IgD-negative memory B cell (primary cell): Measurements from ENCODE around the gene PRKACB. TPM values are rescaled to one million over a fixed set of nuclear protein-coding genes. Genes with fewer than 3 reads are reported as not detected.
"Not testable (repeated sequence)": the region's sequence is repeated elsewhere in the genome, so short reads cannot be mapped to it uniquely, and the experiment has no call there.

ENCODE experiments used
- H3K27ac Mint-ChIP-seq, 3 donors: one replicate each; pipeline ENCODE4 v1.8.0; 2020 to 2022; ENCODE audit warnings: mild to moderate bottlenecking in 3 of 3, mixed read lengths in 3 of 3, moderate library complexity in 1 of 3
- H3K27me3 Mint-ChIP-seq: one replicate; pipeline ENCODE4 v1.8.0; 2021; ENCODE audit warnings: mixed read lengths
- H3K36me3 Mint-ChIP-seq: one replicate; pipeline ENCODE4 v1.8.0; 2020; ENCODE audit warnings: mild to moderate bottlenecking, mixed read lengths
- H3K4me1 Mint-ChIP-seq, 3 donors: one replicate each; pipeline ENCODE4 v1.8.0; 2020 to 2022; ENCODE audit warnings: mixed read lengths in 3 of 3, mild to moderate bottlenecking in 1 of 3
- H3K4me3 Mint-ChIP-seq, 4 donors: one replicate each; pipeline ENCODE4 v1.8.0; 2020 to 2022; ENCODE audit warnings: mild to moderate bottlenecking in 4 of 4, mixed read lengths in 4 of 4, moderate library complexity in 3 of 4
- H3K9me3 Mint-ChIP-seq, 3 donors: one replicate each; pipeline ENCODE4 v1.8.0; 2020 to 2021; ENCODE audit warnings: mixed read lengths in 3 of 3, mild to moderate bottlenecking in 1 of 3
- polyA plus RNA-seq: library from polyadenylated mRNA; unstranded; fragments of 300-500 nt; fragmentation: Illumina TruSeq; gene quantifications from one replicate; pipeline ENCODE4 v1.2.3, GENCODE V29; 2021

The PRKACB gene
- 62.5 TPM for polyA plus RNA-seq

GRCh38 chr1:84143796-84144565 is at the start of gene PRKACB:
TSS of gene PRKACB (plus strand) at chr1:84144271. CDS start at chr1:84144362, 91 bp downstream.
- peak within 1 kb of the TSS; percentile 94 to 97 (median 94) for H3K27ac Mint-ChIP-seq
- H3K9me3 Mint-ChIP-seq: peaks cover 0 to under 1% (median 0%) of the 10 kb centered on the region in 3 donors
- H3K4me1 Mint-ChIP-seq: peaks cover 26 to 38% (median 26%) of the 10 kb centered on the region in 3 donors
- H3K36me3 Mint-ChIP-seq: peaks cover 2% of the 10 kb centered on the region
- H3K4me3 Mint-ChIP-seq: peak within 1 kb of the TSS; percentile 90 to 97 (median 96)
- H3K27me3 Mint-ChIP-seq: no peaks in the 10 kb centered on the region

GRCh38 chr1:84095308-84095707 is 48.8 kb upstream of the PRKACB start:
- peaks cover 3 to 8% (median 7%) of the 10 kb centered on the region in 3 donors for H3K4me1 Mint-ChIP-seq
- H3K27me3 Mint-ChIP-seq: no peaks in the 10 kb centered on the region
- peaks cover 5% of the 10 kb centered on the region for H3K36me3 Mint-ChIP-seq
- H3K27ac Mint-ChIP-seq: no peak overlapping the region
- H3K9me3 Mint-ChIP-seq: no peaks in the 10 kb centered on the region
- H3K4me3 Mint-ChIP-seq: no peak overlapping the region

GRCh38 chr1:84096176-84096575 is 47.9 kb upstream of the PRKACB start:
- no peak overlapping the region for H3K4me3 Mint-ChIP-seq

GRCh38 chr1:84101204-84101603 is 42.9 kb upstream of the PRKACB start:
- Mint-ChIP-seq H3K4me1 (no peaks in the 10 kb centered on the region), H3K27ac (no peak overlapping the region), H3K27me3 (no peaks in the 10 kb centered on the region), H3K4me3 (no peak overlapping the region), H3K36me3 (peaks cover 3% of the 10 kb centered on the region), H3K9me3 (no peaks in the 10 kb centered on the region)

More at GRCh38 chr1:84096176-84096575, 47.9 kb upstream of the PRKACB start:
- peaks cover 5% of the 10 kb centered on the region for H3K36me3 Mint-ChIP-seq
- no peaks in the 10 kb centered on the region for H3K4me1 Mint-ChIP-seq
- H3K9me3 Mint-ChIP-seq: no peaks in the 10 kb centered on the region
- no peak overlapping the region for H3K27ac Mint-ChIP-seq
- H3K27me3 Mint-ChIP-seq: no peaks in the 10 kb centered on the region

- Mint-ChIP-seq H3K36me3 (no peaks in the 10 kb centered on the region), H3K27me3 (no peaks in the 10 kb centered on the region), H3K4me1 (peaks cover 0 to 1% (median 1%) of the 10 kb centered on the region in 3 donors), H3K4me3 (no peak overlapping the region), H3K9me3 (peaks cover 0 to 3% (median 2%) of the 10 kb centered on the region in 3 donors), H3K27ac (no peak overlapping the region)
Observed at GRCh38 chr1:84103197-84103992, 40.7 kb upstream of the PRKACB start.

GRCh38 chr1:84107538-84107937 is 36.5 kb upstream of the PRKACB start:
- not testable (repeated sequence) for H3K27ac Mint-ChIP-seq, H3K4me3 Mint-ChIP-seq, H3K4me1 Mint-ChIP-seq, H3K36me3 Mint-ChIP-seq, H3K27me3 Mint-ChIP-seq, H3K9me3 Mint-ChIP-seq

- Mint-ChIP-seq H3K4me1 (peaks cover 0 to 4% (median 1%) of the 10 kb centered on the region in 3 donors), H3K27me3 (no peaks in the 10 kb centered on the region), H3K4me3 (no peak overlapping the region), H3K36me3 (no peaks in the 10 kb centered on the region), H3K9me3 (peaks cover 0 to 3% (median 2%) of the 10 kb centered on the region in 3 donors), H3K27ac (no peak overlapping the region)
Observed at GRCh38 chr1:84107955-84108354, 36.1 kb upstream of the PRKACB start.

- Mint-ChIP-seq H3K36me3 (no peaks in the 10 kb centered on the region), H3K27ac (no peak overlapping the region), H3K4me1 (peaks cover 0 to 4% (median 1%) of the 10 kb centered on the region in 3 donors), H3K27me3 (no peaks in the 10 kb centered on the region), H3K9me3 (peaks cover 0 to 3% (median 2%) of the 10 kb centered on the region in 3 donors), H3K4me3 (no peak overlapping the region)
Observed at GRCh38 chr1:84108900-84109578, 35.0 kb upstream of the PRKACB start.

GRCh38 chr1:84110629-84111028 is 33.4 kb upstream of the PRKACB start:
- H3K4me1 Mint-ChIP-seq: peaks cover 0 to 4% (median 1%) of the 10 kb centered on the region in 3 donors
- no peaks in the 10 kb centered on the region for H3K36me3 Mint-ChIP-seq
- H3K9me3 Mint-ChIP-seq: peaks cover 0 to 3% (median 2%) of the 10 kb centered on the region in 3 donors
- H3K27me3 Mint-ChIP-seq: no peaks in the 10 kb centered on the region
- H3K4me3 Mint-ChIP-seq: no peak overlapping the region
- H3K27ac Mint-ChIP-seq: no peak overlapping the region

GRCh38 chr1:84116558-84116957 is 27.5 kb upstream of the PRKACB start:
- Mint-ChIP-seq H3K9me3 (no peaks in the 10 kb centered on the region), H3K27ac (no peak overlapping the region), H3K27me3 (no peaks in the 10 kb centered on the region), H3K36me3 (peaks cover 2% of the 10 kb centered on the region), H3K4me1 (peaks cover 5 to 10% (median 10%) of the 10 kb centered on the region in 3 donors), H3K4me3 (no peak overlapping the region)

GRCh38 chr1:84117868-84118267 is 26.2 kb upstream of the PRKACB start:
- Mint-ChIP-seq H3K4me3 (no peak overlapping the region), H3K27me3 (no peaks in the 10 kb centered on the region), H3K9me3 (no peaks in the 10 kb centered on the region), H3K27ac (no peak overlapping the region), H3K4me1 (peaks cover 5 to 10% (median 10%) of the 10 kb centered on the region in 3 donors), H3K36me3 (peaks cover 2% of the 10 kb centered on the region)

- Mint-ChIP-seq H3K9me3 (no peaks in the 10 kb centered on the region), H3K27ac (no peak overlapping the region), H3K36me3 (peaks cover 2% of the 10 kb centered on the region), H3K4me1 (peaks cover 4 to 6% (median 5%) of the 10 kb centered on the region in 3 donors), H3K4me3 (no peak overlapping the region), H3K27me3 (no peaks in the 10 kb centered on the region)
Observed at GRCh38 chr1:84121360-84121759, 22.7 kb upstream of the PRKACB start.

- no peaks in the 10 kb centered on the region for H3K9me3 Mint-ChIP-seq
- H3K27ac Mint-ChIP-seq: no peak overlapping the region
- H3K27me3 Mint-ChIP-seq: no peaks in the 10 kb centered on the region
- no peak overlapping the region for H3K4me3 Mint-ChIP-seq
- no peaks in the 10 kb centered on the region for H3K4me1 Mint-ChIP-seq
- peaks cover 2% of the 10 kb centered on the region for H3K36me3 Mint-ChIP-seq
Observed at GRCh38 chr1:84122780-84123382, 21.2 kb upstream of the PRKACB start.

GRCh38 chr1:84133479-84133878 is 10.6 kb upstream of the PRKACB start:
- no peak overlapping the region for H3K27ac Mint-ChIP-seq
- H3K36me3 Mint-ChIP-seq: peaks cover 2% of the 10 kb centered on the region
- H3K4me1 Mint-ChIP-seq: peaks cover 0 to 5% (median 4%) of the 10 kb centered on the region in 3 donors

More at GRCh38 chr1:84133479-84133878, 10.6 kb upstream of the PRKACB start:
- Mint-ChIP-seq H3K9me3 (no peaks in the 10 kb centered on the region), H3K27me3 (no peaks in the 10 kb centered on the region), H3K4me3 (no peak overlapping the region)
